ENCODE measurements around the gene HLA-A. TPM values are rescaled to one million over a fixed set of nuclear protein-coding genes. Genes with fewer than 3 reads are reported as not detected.

Gene HLA-A
- total RNA-seq, 1 donor from 2014 or later: 691 TPM

DNA sequence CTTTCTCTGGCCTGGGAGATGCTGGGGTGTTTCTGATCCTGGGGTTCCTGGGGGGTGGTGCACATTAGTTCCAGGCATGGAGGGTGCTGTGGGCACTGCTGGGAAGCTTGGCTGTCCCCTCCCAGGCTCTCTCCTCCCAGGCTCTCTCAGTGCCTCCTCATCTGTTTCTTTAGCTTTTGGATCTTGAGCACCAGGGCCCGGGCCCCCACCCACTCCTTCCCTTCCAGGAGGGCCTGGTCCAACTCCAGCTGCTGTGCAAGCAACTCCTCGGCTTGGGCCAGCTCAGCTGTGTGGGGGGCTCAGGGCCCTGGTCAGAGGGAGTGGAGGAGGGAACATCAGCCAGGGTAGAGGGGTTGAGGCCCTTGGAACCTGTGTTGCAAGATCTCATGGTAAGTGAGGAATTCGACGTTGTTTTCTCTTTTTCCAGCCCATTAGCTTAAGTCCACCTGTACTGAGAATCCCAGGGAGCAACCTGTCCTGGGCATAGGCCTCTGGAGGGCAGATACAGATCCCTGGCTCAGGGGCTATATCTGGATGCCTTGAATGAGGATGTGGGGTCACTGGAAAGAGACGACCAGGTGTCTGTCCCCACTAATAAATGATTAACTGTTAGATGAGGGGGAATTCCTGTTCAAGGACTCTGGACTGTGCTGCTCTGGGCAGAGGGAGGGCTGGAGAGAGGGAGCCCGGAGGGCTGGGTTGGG, 34.5 kb upstream of the HLA-A start:
- TF ChIP-seq POLR2A (IDR thresholded peaks at IDR 0.05) (no peak), POLR2AphosphoS5 (IDR thresholded peaks at IDR 0.05; ENCODE audit: insufficient read depth in 1 of 2, low read depth in 1 of 2) (no peak)
- TF ChIP-seq, protein P1, sequence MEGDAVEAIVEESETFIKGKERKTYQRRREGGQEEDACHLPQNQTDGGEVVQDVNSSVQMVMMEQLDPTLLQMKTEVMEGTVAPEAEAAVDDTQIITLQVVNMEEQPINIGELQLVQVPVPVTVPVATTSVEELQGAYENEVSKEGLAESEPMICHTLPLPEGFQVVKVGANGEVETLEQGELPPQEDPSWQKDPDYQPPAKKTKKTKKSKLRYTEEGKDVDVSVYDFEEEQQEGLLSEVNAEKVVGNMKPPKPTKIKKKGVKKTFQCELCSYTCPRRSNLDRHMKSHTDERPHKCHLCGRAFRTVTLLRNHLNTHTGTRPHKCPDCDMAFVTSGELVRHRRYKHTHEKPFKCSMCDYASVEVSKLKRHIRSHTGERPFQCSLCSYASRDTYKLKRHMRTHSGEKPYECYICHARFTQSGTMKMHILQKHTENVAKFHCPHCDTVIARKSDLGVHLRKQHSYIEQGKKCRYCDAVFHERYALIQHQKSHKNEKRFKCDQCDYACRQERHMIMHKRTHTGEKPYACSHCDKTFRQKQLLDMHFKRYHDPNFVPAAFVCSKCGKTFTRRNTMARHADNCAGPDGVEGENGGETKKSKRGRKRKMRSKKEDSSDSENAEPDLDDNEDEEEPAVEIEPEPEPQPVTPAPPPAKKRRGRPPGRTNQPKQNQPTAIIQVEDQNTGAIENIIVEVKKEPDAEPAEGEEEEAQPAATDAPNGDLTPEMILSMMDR (IDR thresholded peaks at IDR 0.05): no peak
- peak in 1 of 2 donors; percentile 54 for DNase-seq (ENCODE audit: extremely low spot score in 2 of 2)
- intact Hi-C loops (cut with DNase I): no loop called here

DNA sequence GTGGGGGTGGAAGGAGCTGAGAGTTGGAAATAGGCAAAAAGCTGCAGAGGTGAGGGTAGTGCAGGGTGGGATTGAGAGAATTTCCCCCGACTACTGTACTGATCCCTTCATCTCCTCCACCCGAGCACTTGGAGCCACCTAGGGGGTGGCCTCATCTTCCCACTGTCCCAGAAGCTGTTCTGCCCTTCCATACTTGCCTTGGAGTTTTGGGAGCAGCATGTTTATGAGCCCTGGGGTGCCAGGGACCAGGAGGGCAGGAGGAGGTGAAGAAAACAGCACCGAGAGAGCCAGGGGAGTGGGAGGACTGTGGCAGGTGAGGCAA, 34.0 kb upstream of the HLA-A start:
- Histone ChIP-seq H3K27me3 (no peaks in the 10 kb centered on the region), H3K36me3 (no peaks in the 10 kb centered on the region), H3K4me3 (no peak overlapping the region), H3K4me1 (no peaks in the 10 kb centered on the region), H3K27ac (no peak overlapping the region), H3K9me3 (no peaks in the 10 kb centered on the region)
- TF ChIP-seq POLR2A (IDR thresholded peaks at IDR 0.05): no peak
- TF ChIP-seq, protein P1 (IDR thresholded peaks at IDR 0.05): no peak
- no peak for TF ChIP-seq POLR2AphosphoS5 (IDR thresholded peaks at IDR 0.05; ENCODE audit: insufficient read depth in 1 of 2, low read depth in 1 of 2)
- peak in 1 of 2 donors; percentile 25 for DNase-seq (ENCODE audit: extremely low spot score in 2 of 2)
- intact Hi-C loops (cut with DNase I): no loop called here

More for the DNA sequence above, 34.5 kb upstream of the HLA-A start:
- Histone ChIP-seq H3K27ac (no peak overlapping the region), H3K36me3 (no peaks in the 10 kb centered on the region), H3K27me3 (no peaks in the 10 kb centered on the region), H3K4me3 (no peak overlapping the region), H3K9me3 (no peaks in the 10 kb centered on the region), H3K4me1 (no peaks in the 10 kb centered on the region)

DNA sequence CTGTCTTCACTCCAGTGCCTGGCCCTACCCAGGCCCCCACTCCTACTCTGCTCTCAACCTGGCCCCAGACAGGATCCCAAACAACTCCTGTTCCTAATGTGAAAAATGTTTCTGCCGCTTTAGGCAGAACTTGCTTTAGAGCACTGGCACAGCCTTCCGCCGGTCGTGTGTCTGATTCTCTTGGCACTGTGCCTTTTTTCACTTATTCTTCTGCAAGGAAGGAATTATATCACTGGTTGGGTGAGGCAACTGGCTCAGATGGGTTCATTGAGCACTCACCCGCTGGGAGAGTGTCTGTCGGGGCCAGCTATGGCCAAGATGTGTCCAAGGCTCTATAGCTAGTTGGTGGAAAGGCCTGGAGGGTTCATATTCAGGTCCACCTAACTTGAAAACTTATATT, 33.6 kb upstream of the HLA-A start:
- DNase-seq (ENCODE audit: extremely low spot score in 2 of 2): peak in 1 of 2 donors; percentile 42
- TF ChIP-seq POLR2A (IDR thresholded peaks at IDR 0.05): no peak
- no peak for TF ChIP-seq POLR2AphosphoS5 (IDR thresholded peaks at IDR 0.05; ENCODE audit: insufficient read depth in 1 of 2, low read depth in 1 of 2)
- TF ChIP-seq, protein P1 (IDR thresholded peaks at IDR 0.05): no peak
- Histone ChIP-seq H3K36me3 (no peaks in the 10 kb centered on the region), H3K27ac (no peak overlapping the region), H3K9me3 (no peaks in the 10 kb centered on the region), H3K4me3 (no peak overlapping the region), H3K4me1 (no peaks in the 10 kb centered on the region), H3K27me3 (no peaks in the 10 kb centered on the region)
- intact Hi-C loops (cut with DNase I): no loop called here

DNA sequence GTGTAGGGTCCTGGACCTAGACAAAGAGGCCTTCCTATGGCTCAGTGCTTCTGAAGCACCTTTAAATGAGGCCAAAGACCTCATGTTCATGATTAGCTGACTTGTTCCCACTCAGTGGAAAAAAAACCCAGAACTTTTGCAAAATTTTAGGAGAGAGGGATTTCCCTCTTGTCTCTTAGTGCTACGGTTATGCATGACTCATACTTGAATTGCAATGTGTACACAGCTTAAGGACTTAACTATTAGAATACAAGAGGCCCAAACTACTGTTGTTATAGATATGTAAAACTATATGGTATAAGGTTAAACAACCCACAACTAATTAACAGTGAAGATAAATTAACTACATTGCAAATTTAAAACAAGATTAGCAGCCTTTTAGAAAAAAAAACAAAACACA, 32.3 kb upstream of the HLA-A start:
- H3K4me1 ChIP-seq: no peaks in the 10 kb centered on the region
- no peaks in the 10 kb centered on the region for H3K36me3 ChIP-seq
- H3K4me3 ChIP-seq: no peak overlapping the region
- H3K27me3 ChIP-seq: no peaks in the 10 kb centered on the region
- DNase-seq (ENCODE audit: extremely low spot score in 2 of 2): no peak
- intact Hi-C loops (cut with DNase I): no loop called here
- no peaks in the 10 kb centered on the region for H3K9me3 ChIP-seq
- H3K27ac ChIP-seq: no peak overlapping the region
- no peak for TF ChIP-seq POLR2A (IDR thresholded peaks at IDR 0.05)
- no peak for TF ChIP-seq POLR2AphosphoS5 (IDR thresholded peaks at IDR 0.05; ENCODE audit: insufficient read depth in 1 of 2, low read depth in 1 of 2)
- TF ChIP-seq, protein P1 (IDR thresholded peaks at IDR 0.05): no peak

DNA sequence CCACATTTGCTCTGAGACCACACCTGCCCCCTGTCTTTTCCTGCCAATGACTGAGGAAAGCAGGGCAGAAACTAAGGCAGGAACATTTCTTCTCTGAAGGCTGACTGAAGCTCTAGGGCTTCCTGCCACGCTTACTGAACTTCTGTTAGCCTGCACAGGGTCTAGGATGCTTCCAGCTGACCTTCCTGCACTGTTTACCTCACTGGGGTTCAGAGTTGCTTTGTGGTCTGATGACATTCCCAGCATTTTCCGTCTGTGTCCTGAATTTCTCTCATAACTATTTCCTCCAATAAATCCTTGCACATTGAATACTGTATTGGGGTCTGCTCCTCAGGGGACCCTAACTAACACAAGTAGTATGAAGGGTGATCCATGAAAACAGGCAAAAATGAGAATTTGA, 29.5 kb upstream of the HLA-A start:
- H3K9me3 ChIP-seq: no peaks in the 10 kb centered on the region
- no peak overlapping the region for H3K4me3 ChIP-seq
- TF ChIP-seq POLR2AphosphoS5 (IDR thresholded peaks at IDR 0.05; ENCODE audit: insufficient read depth in 1 of 2, low read depth in 1 of 2) (no peak), POLR2A (IDR thresholded peaks at IDR 0.05) (no peak)
- TF ChIP-seq, protein P1 (IDR thresholded peaks at IDR 0.05): no peak
- intact Hi-C loops (cut with DNase I): no loop called here
- H3K27me3 ChIP-seq: no peaks in the 10 kb centered on the region
- H3K36me3 ChIP-seq: no peaks in the 10 kb centered on the region
- H3K27ac ChIP-seq: no peak overlapping the region
- no peak for DNase-seq (ENCODE audit: extremely low spot score in 2 of 2)
- no peaks in the 10 kb centered on the region for H3K4me1 ChIP-seq
